ENCODE measurements around the gene CSF3. TPM values are rescaled to one million over a fixed set of nuclear protein-coding genes. Genes with fewer than 3 reads are reported as not detected.

CSF3 gene
- total and polyA plus RNA-seq, 10 donors, result 0.24 to 1.8 (median 1.3) TPM; not detected in 4

GRCh38 chr17:39981766-39982375 is 33.4 kb upstream of the CSF3 start:
- no peak for DNase-seq
- Histone ChIP-seq H3K9me3 (no peaks in the 10 kb centered on the region), H3K27me3 (replicated peaks in 1 of 7) (no peaks in the 10 kb centered on the region), H3K27ac (peak overlapping the region in 6 of 8 donors; percentile 17 to 98 (median 95)), H3K4me3 (peak overlapping the region; percentile 67 to 95 (median 87)), H3K36me3 (peaks cover 3 to 35% (median 29%) of the 10 kb centered on the region in 6 donors), H3K4me1 (peaks cover 17 to 57% (median 34%) of the 10 kb centered on the region in 6 donors)
- no peak for TF ChIP-seq CTCF (IDR thresholded peaks at IDR 0.05 in 8 of 11, conservative IDR thresholded peaks at IDR 0.05 in 3 of 11)
- no peak for TF ChIP-seq POLR2A (IDR thresholded peaks at IDR 0.05)
- no peak for TF ChIP-seq POLR2AphosphoS5 (IDR thresholded peaks at IDR 0.05)
- WGBS, 5 donors, result 11 to 21% (median 13%) methylated on average over 7 of the region's 7 CpGs
- intact Hi-C loops (cut with DNase I; ENCODE audit: low total_unique reads), result no loop called here

- Histone ChIP-seq H3K27me3 (replicated peaks in 1 of 7) (no peaks in the 10 kb centered on the region), H3K4me1 (peaks cover 0 to 34% (median 3%) of the 10 kb centered on the region in 6 donors), H3K4me3 (no peak overlapping the region), H3K27ac (peak overlapping the region in 1 of 8 donors; percentile 1), H3K9me3 (no peaks in the 10 kb centered on the region), H3K36me3 (peaks cover 13 to 99% (median 92%) of the 10 kb centered on the region in 6 donors)
- intact Hi-C loops (cut with DNase I; ENCODE audit: low total_unique reads), result no loop called here
- WGBS, 5 donors, result 83 to 91% (median 86%) methylated on average over 11 of the region's 11 CpGs
- DNase-seq, result no peak
- no peak for TF ChIP-seq CTCF (IDR thresholded peaks at IDR 0.05 in 8 of 11, conservative IDR thresholded peaks at IDR 0.05 in 3 of 11)
- no peak for TF ChIP-seq POLR2AphosphoS5 (IDR thresholded peaks at IDR 0.05)
- no peak for TF ChIP-seq POLR2A (IDR thresholded peaks at IDR 0.05)
Measured at GRCh38 chr17:39988206-39988810, 26.9 kb upstream of the CSF3 start.

DNA sequence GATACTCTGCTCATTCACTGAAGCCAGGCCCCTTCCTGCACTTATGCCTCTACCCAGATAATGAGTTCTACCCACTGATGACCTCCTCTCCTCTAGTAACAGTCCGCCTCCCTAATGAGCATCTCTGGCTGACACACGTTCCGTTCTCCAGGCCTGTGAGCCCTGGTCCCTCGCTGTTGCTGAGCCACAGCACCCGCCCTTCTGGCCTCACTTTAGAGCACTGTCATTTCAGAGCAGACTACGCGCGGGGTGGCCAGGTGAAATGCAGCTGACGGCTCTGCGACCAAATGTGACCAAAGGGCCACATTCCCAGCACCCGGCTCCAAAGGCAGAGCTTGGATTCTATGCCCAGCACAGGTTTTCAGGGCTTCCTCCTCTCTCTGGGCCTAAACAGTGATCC is 20.8 kb upstream of the CSF3 start:
- intact Hi-C loops (cut with DNase I; ENCODE audit: low total_unique reads), result no loop called here
- peaks cover 0 to 10% (median 0%) of the 10 kb centered on the region in 6 donors for H3K4me1 ChIP-seq
- no peak overlapping the region for H3K27ac ChIP-seq
- H3K9me3 ChIP-seq, result no peaks in the 10 kb centered on the region
- TF ChIP-seq POLR2A (IDR thresholded peaks at IDR 0.05), result no peak
- no peak for TF ChIP-seq CTCF (IDR thresholded peaks at IDR 0.05 in 8 of 11, conservative IDR thresholded peaks at IDR 0.05 in 3 of 11)
- no peak for TF ChIP-seq POLR2AphosphoS5 (IDR thresholded peaks at IDR 0.05)
- peaks cover 15 to 97% (median 92%) of the 10 kb centered on the region in 6 donors for H3K36me3 ChIP-seq
- no peaks in the 10 kb centered on the region for H3K27me3 ChIP-seq (replicated peaks in 1 of 7)
- WGBS, 5 donors, result 91 to 97% (median 95%) methylated on average over 7 to 11 of the region's 11 CpGs
- DNase-seq, result no peak
- no peak overlapping the region for H3K4me3 ChIP-seq

GRCh38 chr17:39995438-39995837 is 19.8 kb upstream of the CSF3 start:
- Histone ChIP-seq H3K36me3 (peaks cover 8 to 87% (median 82%) of the 10 kb centered on the region in 6 donors), H3K27me3 (replicated peaks in 1 of 7) (no peaks in the 10 kb centered on the region), H3K4me3 (no peak overlapping the region), H3K9me3 (no peaks in the 10 kb centered on the region), H3K4me1 (peaks cover 0 to 10% (median 0%) of the 10 kb centered on the region in 6 donors), H3K27ac (no peak overlapping the region)
- DNase-seq, result no peak
- intact Hi-C loops (cut with DNase I; ENCODE audit: low total_unique reads), result no loop called here
- no peak for TF ChIP-seq POLR2A (IDR thresholded peaks at IDR 0.05)
- peak in 1 of 3 donors; percentile 11 for TF ChIP-seq POLR2AphosphoS5 (IDR thresholded peaks at IDR 0.05)
- 95 to 98% (median 97%) methylated on average over 6 of the region's 6 CpGs for WGBS, 5 donors
